Motor neuron (in vitro differentiated cells): ENCODE results near the gene EPS8L2. TPM values are rescaled to one million over a fixed set of nuclear protein-coding genes. Genes with fewer than 3 reads are reported as not detected.

Experiments
- ATAC-seq, 8 experiments: fragments of 200-7000 bp; cut with Tn5 transposase; replicated peaks in 6 of 8; 2 replicates each; pipeline ENCODE4 v1.8.0; 2021; ENCODE audit warnings: mild to moderate bottlenecking in 8 of 8, moderate library complexity in 8 of 8
- H3K27ac ChIP-seq, 2 donors: fragments of 250-450 bp; sonication (Bioruptor Pico); 2 replicates each; pipeline ENCODE4 v1.9.0; 2021; ENCODE audit warnings: antibody characterized with exemption in 2 of 2, mild to moderate bottlenecking in 2 of 2, moderate library complexity in 1 of 2
- H3K4me1 ChIP-seq, 2 donors: fragments of 250-450 bp; sonication (Bioruptor Pico); replicated peaks in 1 of 2; 2 replicates each; pipeline ENCODE4 v1.6.1; 2021; ENCODE audit warnings: antibody characterized with exemption in 2 of 2, mild to moderate bottlenecking in 2 of 2, moderate library complexity in 1 of 2
- H3K4me3 ChIP-seq, 5 donors: fragments of 250-450 bp; sonication (Bioruptor Pico); 2 replicates each; pipeline ENCODE4 v1.9.0; 2021; ENCODE audit warnings: antibody characterized with exemption in 5 of 5, mild to moderate bottlenecking in 5 of 5, moderate library complexity in 4 of 5
- WGBS, 10 experiments: fragments of 450-650 bp; shearing (Covaris generic); methylation state at CpG; one replicate each; pipeline ENCODE4 v1.0.0; 2022; 5-methylcytosine and 5-hydroxymethylcytosine counted together
- in situ Hi-C, 9 experiments: fragments of 400-800 bp; cut with MboI; loops; one replicate each; pipeline ENCODE4 v1.15.0; 2021; ENCODE audit warnings: low sequenced_read_pairs in 9 of 9, low pct_unique_long_range_greater_than_20kb in 2 of 9; ENCODE audit not compliant: unreplicated experiment in 9 of 9
- total RNA-seq, 8 experiments: library from RNA; unstranded; fragments of 300-600 nt; gene quantifications; 2 replicates each; pipeline versions ENCODE4 v1.2.3 to v1.2.4, GENCODE V29; 2022

The EPS8L2 gene
- total RNA-seq, 8 experiments from 2014 or later, result 1.2 to 41.9 (median 7.9) TPM

- 83 to 100% (median 93%) methylated on average over 1 to 12 of the region's 19 CpGs; no CpG with 5 or more reads in 6 of the 10 experiments for whole genome bisulfite sequencing, 10 experiments
- no peak overlapping the region for H3K27ac ChIP-seq
- no peak overlapping the region for H3K4me3 ChIP-seq
- in situ Hi-C loops, result loop anchor here in 1 of 9 experiments (25.0 kb wide), 1 partner anchor 203 kb away; the partner anchor contains the start of genes LMNTD2 and RASSF7
- ATAC-seq, result peak; percentile 8 to 68 (median 52)
- no peaks in the 10 kb centered on the region for H3K4me1 ChIP-seq
Measured at GRCh38 chr11:765025-765801, 59.2 kb downstream of the EPS8L2 start.

GRCh38 chr11:765802-766091 lies 59.7 kb downstream of the EPS8L2 start:
- Histone ChIP-seq H3K4me1 (no peaks in the 10 kb centered on the region), H3K27ac (no peak overlapping the region), H3K4me3 (no peak overlapping the region)
- ATAC-seq, result no peak
- in situ Hi-C loops, result loop anchor here in 1 of 9 experiments (25.0 kb wide), 1 partner anchor 203 kb away; the partner anchor contains the start of genes LMNTD2 and RASSF7
- 82 to 100% (median 100%) methylated on average over 1 to 7 of the region's 8 CpGs; no CpG with 5 or more reads in 3 of the 10 experiments for whole genome bisulfite sequencing, 10 experiments

- no peak for ATAC-seq
- Histone ChIP-seq H3K4me1 (no peaks in the 10 kb centered on the region), H3K4me3 (no peak overlapping the region), H3K27ac (no peak overlapping the region)
- 20 to 100% (median 82%) methylated on average over 2 to 5 of the region's 11 CpGs; no CpG with 5 or more reads in 3 of the 10 experiments for WGBS, 10 experiments
- in situ Hi-C loops, result loop anchor here in 1 of 9 experiments (25.0 kb wide), 1 partner anchor 204 kb away; the partner anchor contains the start of genes LMNTD2 and RASSF7
Measured at GRCh38 chr11:766106-766935, 60.3 kb downstream of the EPS8L2 start.

- ATAC-seq, result no peak
- Histone ChIP-seq H3K27ac (no peak overlapping the region), H3K4me1 (no peaks in the 10 kb centered on the region), H3K4me3 (no peak overlapping the region)
- WGBS, 10 experiments, result 100% methylated on average over 1 to 2 of the region's 2 CpGs; no CpG with 5 or more reads in 8 of the 10 experiments
- in situ Hi-C loops, result loop anchor here in 1 of 9 experiments (25.0 kb wide), 1 partner anchor 205 kb away; the partner anchor contains the start of genes LMNTD2 and RASSF7
Measured at GRCh38 chr11:766936-767210, 60.8 kb downstream of the EPS8L2 start.

DNA sequence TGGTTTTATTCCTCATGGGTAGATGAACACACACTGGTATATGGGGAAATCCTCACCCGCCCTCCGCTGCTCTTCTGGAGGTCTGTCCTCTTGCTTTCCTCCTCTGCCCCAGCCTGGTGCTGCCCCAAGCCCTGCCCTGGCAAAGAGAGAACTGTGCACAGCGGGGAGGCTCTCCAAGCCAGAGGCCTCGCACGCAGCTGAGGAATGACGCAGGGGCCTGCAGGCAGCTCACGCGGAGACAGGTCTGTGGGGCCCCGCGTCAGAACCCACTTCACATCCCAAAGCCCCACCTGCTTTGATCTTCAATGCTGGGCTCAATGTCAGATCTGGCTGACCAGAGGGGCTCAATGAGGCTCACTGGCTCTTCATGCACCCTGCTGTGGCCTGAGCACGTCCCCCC lies 61.2 kb downstream of the EPS8L2 start:
- WGBS, 10 experiments, result 76 to 87% (median 83%) methylated on average over 1 to 6 of the region's 11 CpGs; no CpG with 5 or more reads in 7 of the 10 experiments
- no peak overlapping the region for H3K4me3 ChIP-seq
- no peak overlapping the region for H3K27ac ChIP-seq
- no peaks in the 10 kb centered on the region for H3K4me1 ChIP-seq
- no peak for ATAC-seq
- in situ Hi-C loops, result loop anchor here in 1 of 9 experiments (25.0 kb wide), 1 partner anchor 205 kb away; the partner anchor contains the start of genes LMNTD2 and RASSF7

DNA sequence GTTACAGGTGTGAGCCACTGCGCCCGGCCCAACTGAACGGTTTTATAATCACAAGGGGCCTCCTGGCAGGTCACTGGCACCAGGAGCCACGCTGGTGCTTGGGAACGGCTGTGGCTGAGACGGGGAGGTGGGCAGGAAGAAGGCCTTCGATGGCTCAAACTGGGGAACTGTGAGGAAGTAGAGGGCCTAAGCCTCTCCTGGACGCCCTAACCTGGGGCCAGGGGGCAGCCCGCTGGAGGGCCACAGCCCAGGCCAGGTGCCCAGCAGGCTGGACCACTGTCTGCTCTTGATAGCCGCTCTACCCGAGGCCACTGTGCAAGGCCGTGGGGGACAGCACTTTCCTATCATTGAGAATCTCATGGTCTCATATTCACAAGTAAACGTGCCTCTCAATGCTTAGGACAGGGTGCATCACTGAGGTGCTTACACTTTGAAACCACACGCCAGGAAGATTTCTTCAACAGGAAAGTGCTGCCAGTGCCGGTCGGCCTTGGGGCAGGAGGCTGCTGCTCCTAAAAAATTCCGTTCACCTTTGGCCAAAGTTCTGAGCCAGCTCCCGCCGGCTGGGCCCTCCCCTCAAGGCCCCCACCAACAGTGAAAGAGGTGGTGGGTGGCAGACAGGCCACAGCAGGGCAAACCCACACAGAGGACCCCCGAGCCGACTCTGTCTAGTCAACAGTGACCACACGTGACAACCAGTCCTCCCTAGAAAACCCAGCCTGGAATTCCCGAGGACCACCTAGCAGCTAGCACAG lies 64.0 kb downstream of the EPS8L2 start:
- Histone ChIP-seq H3K27ac (no peak overlapping the region), H3K4me1 (no peaks in the 10 kb centered on the region), H3K4me3 (no peak overlapping the region)
- in situ Hi-C loops, result loop anchor here in 1 of 9 experiments (25.0 kb wide), 1 partner anchor 208 kb away; the partner anchor contains the start of genes LMNTD2 and RASSF7
- no peak for ATAC-seq
- 80 to 100% (median 97%) methylated on average over 1 to 6 of the region's 23 CpGs; no CpG with 5 or more reads in 2 of the 10 experiments for WGBS, 10 experiments

DNA sequence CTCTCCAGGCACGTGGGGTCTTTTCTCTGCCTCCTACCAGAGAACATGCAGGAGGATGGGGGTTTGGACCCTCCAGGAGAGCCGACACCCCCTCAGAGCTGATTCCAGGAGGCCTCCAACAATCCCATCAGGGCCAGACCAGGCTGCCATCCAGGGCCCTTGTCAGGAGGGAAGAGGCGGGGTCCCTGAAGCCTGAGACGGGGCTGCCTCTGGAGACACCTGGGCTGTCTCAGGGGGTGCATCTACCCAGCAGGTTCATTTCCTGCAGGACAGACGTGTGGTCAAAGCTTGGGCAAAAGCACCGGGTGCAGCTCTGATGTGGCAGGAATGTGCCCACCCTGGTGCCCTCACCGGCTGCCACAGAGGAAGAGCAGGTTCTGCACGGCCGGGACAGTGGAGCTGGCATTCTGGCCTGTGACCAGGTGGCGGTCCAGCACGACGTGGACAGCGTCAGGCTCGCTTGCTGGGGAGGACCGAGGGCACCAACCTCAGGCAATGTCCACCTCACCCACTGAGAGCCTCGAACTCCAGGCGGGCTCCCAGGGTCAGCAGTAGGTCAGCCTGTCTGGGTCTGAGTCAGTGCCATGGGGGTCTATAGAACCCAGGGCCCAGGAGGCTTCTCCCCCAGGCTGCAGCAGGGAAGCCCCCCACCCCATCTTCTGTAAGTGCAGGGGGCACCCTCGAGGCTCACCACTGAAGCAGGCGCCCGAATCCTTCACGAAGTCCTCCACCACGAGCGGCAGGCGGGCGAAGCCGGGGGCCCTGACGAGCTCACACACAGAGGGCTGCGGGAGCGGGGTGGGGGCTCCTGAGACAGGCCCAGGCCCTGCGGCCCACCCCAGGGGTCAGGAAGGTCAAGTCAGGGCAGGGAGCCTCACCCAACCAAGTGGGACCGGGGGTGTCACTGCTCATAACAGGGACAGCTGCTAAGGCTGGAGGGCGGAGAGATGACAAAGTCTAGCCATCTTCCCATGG lies 64.9 kb downstream of the EPS8L2 start:
- Histone ChIP-seq H3K27ac (no peak overlapping the region), H3K4me3 (no peak overlapping the region), H3K4me1 (peaks cover 7 to 8% of the 10 kb centered on the region in 2 donors)
- in situ Hi-C loops, result loop anchor here in 1 of 9 experiments (25.0 kb wide), 1 partner anchor 209 kb away; the partner anchor contains the start of genes LMNTD2 and RASSF7
- WGBS, 10 experiments, result 80 to 100% (median 90%) methylated on average over 2 to 4 of the region's 32 CpGs; no CpG with 5 or more reads in 5 of the 10 experiments
- peak in 2 of 8 experiments; percentile 4 to 16 for ATAC-seq

- no peak overlapping the region for H3K27ac ChIP-seq
- WGBS, 10 experiments, result 60 to 80% methylated on average over 1 of the region's 15 CpGs; no CpG with 5 or more reads in 8 of the 10 experiments
- no peak overlapping the region for H3K4me3 ChIP-seq
- in situ Hi-C loops, result loop anchor here in 1 of 9 experiments (25.0 kb wide), 1 partner anchor 209 kb away; the partner anchor contains the start of genes LMNTD2 and RASSF7
- peaks cover 11 to 12% of the 10 kb centered on the region in 2 donors for H3K4me1 ChIP-seq
- peak in 2 of 8 experiments; percentile 3 to 6 for ATAC-seq
Measured at GRCh38 chr11:771617-772204, 65.7 kb downstream of the EPS8L2 start.

DNA sequence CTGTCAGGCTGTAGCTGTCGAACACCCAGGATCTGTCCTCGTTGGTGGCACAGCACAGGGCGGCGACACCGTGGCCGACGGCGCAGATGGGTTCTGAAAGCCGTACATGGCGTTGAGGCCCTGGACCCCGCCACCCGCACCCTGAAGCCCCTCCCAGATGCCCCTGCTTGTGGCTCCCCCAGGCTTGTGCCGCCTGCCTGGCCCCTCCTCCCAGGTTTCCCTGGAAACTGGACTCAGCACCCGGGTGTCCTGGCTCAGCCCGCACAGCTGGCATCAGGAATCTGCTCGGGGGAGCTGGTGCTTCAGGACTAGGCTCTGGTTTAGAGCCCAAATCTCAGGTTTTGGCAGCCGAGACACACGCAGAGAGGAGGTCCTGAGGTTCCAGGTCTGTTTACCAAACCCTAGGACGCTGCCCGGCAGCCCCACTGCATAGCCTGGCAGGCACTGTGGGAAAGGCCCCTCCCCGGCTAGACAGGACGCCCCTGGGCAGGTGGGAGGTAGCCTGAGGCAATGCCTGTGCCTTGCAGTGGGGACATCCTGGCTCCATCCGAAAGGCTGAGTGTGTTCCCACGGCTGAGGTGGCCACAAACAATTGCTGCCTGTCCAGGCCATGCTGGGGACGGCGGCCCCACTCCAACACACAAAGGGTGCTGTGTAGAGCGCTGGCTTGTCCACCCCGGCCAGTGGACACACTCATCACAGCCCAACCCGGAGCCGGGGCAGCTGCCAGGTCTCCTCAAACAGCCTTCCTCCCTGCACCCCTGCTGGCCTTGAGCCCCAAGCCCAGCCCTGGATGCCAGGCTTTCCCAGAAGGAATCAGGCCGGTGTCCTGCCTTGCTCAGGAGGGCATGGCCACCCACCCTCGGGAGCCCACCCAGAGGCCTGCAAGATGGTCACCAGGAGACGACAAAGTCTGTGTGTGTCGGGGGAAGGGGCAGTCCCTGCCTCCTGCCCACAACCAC lies 66.7 kb downstream of the EPS8L2 start:
- peak in 1 of 8 experiments; percentile 2 for ATAC-seq
- H3K4me1 ChIP-seq, result peaks cover 11 to 12% of the 10 kb centered on the region in 2 donors
- in situ Hi-C loops, result loop anchor here in 1 of 9 experiments (25.0 kb wide), 1 partner anchor 210 kb away; the partner anchor contains the start of genes LMNTD2 and RASSF7

DNA sequence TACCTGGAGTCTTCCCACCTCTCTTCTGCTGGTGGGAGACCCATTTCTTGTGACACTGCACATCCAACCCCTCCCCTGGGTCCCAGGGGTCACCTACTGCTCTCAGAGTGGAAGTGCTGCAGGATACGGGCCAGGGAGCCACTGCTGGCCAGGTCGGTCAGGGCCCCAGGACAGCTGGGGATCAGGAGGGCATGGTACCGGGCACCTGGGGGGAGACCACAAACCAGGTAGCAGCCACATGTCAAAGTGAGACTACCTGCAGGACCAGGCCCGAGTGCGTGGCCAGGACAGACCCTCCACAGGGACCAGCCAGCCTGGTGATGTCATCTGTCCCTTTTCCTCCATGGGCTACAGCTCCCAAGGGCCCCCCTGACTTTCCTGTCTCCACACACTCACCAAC lies 67.4 kb downstream of the EPS8L2 start:
- Histone ChIP-seq H3K4me3 (no peak overlapping the region), H3K4me1 (peaks cover 15 to 16% of the 10 kb centered on the region in 2 donors), H3K27ac (no peak overlapping the region)
- 89 to 100% (median 100%) methylated on average over 1 to 4 of the region's 5 CpGs; no CpG with 5 or more reads in 7 of the 10 experiments for WGBS, 10 experiments
- no peak for ATAC-seq
- in situ Hi-C loops, result loop anchor here in 1 of 9 experiments (25.0 kb wide), 1 partner anchor 211 kb away; the partner anchor contains the start of genes LMNTD2 and RASSF7

More for the DNA sequence above, 66.7 kb downstream of the EPS8L2 start:
- WGBS, 10 experiments, result 100% methylated on average over 1 of the region's 34 CpGs; no CpG with 5 or more reads in 8 of the 10 experiments
- Histone ChIP-seq H3K27ac (no peak overlapping the region), H3K4me3 (no peak overlapping the region)
